HEK293 (cell line): ENCODE data around the gene STPG2.

ENCODE experiments used
- CTCF ChIA-PET: fragments of 350-600 bp; formaldehyde crosslinking; extraction: SDS; loops from one replicate; lab custom pipeline; 2021; ENCODE audit warnings: antibody characterized with exemption; lab: Yijun Ruan, JAX
- POLR2A ChIA-PET: fragments of 300-600 bp; formaldehyde crosslinking; extraction: SDS; loops from one replicate; lab custom pipeline; 2020; ENCODE audit warnings: antibody characterized with exemption, inconsistent platforms; lab: Yijun Ruan, JAX
- H3K27ac ChIP-seq: fragments of 200-500 bp; sonication (Bioruptor generic); 2 replicates; pipeline ENCODE4 v1.5.1; 2014; ENCODE audit warnings: low read depth, low read length, control low read depth, inconsistent platforms; ENCODE audit errors: extremely low read depth
- H3K36me3 ChIP-seq, 2 experiments: fragments of 200-500 bp in 1 of 2; sonication (Bioruptor generic) in 1 of 2; 1 replicate in 1 of 2; 2 replicates in 1 of 2; pipeline ENCODE4 v1.5.1; 2014 to 2017; ENCODE audit warnings: inconsistent platforms in 2 of 2, low read length in 2 of 2; ENCODE audit not compliant: control insufficient read depth in 2 of 2, insufficient read depth in 1 of 2
- H3K4me1 ChIP-seq: fragments of 200-500 bp; sonication (Bioruptor generic); 2 replicates; pipeline ENCODE4 v1.5.1; 2014; ENCODE audit warnings: mild to moderate bottlenecking, low read length, inconsistent platforms; ENCODE audit not compliant: control insufficient read depth, insufficient read depth
- H3K4me3 ChIP-seq: 2 replicates; pipeline ENCODE4 v1.5.1; 2011; ENCODE audit warnings: low read depth, mild to moderate bottlenecking, control low read depth, low read length, moderate library complexity
- H3K9me3 ChIP-seq: fragments of 200-500 bp; sonication (Bioruptor generic); 2 replicates; pipeline ENCODE4 v1.5.1; 2014; ENCODE audit warnings: low read depth, low read length, inconsistent platforms; ENCODE audit not compliant: control insufficient read depth, insufficient read depth
- GFI1B ChIP-seq: fragments of 450-650 bp; formaldehyde crosslinking; IDR thresholded peaks from 2 replicates; pipeline ENCODE4 v1.5.1; 2016; ENCODE audit warnings: missing biosample characterization, missing genetic modification characterization
- SP3 ChIP-seq: fragments of 450-650 bp; formaldehyde crosslinking; IDR thresholded peaks from 2 replicates; pipeline ENCODE4 v1.5.1; 2016; ENCODE audit warnings: missing biosample characterization, missing genetic modification characterization
- ZBTB1 ChIP-seq: fragments of 450-650 bp; formaldehyde crosslinking; IDR thresholded peaks from 2 replicates; pipeline ENCODE4 v1.5.1; 2016; ENCODE audit warnings: missing biosample characterization, missing genetic modification characterization
- ZFP69B ChIP-seq: fragments of 450-650 bp; formaldehyde crosslinking; IDR thresholded peaks from 2 replicates; pipeline ENCODE4 v1.5.1; 2016; ENCODE audit warnings: missing biosample characterization, missing genetic modification characterization
- ZNF132 ChIP-seq: fragments of 450-650 bp; formaldehyde crosslinking; IDR thresholded peaks from 2 replicates; pipeline ENCODE4 v1.5.1; 2017; ENCODE audit warnings: missing biosample characterization, missing genetic modification characterization, borderline replicate concordance
- ZNF138 ChIP-seq: fragments of 450-650 bp; formaldehyde crosslinking; IDR thresholded peaks from 2 replicates; pipeline ENCODE4 v1.5.1; 2016; ENCODE audit warnings: missing biosample characterization, missing genetic modification characterization, borderline replicate concordance
- ZNF169 ChIP-seq: fragments of 450-650 bp; formaldehyde crosslinking; IDR thresholded peaks from 2 replicates; pipeline ENCODE4 v1.5.1; 2016; ENCODE audit warnings: missing biosample characterization, missing genetic modification characterization
- ZNF214 ChIP-seq: fragments of 450-650 bp; formaldehyde crosslinking; IDR thresholded peaks from 2 replicates; pipeline ENCODE4 v1.5.1; 2017; ENCODE audit warnings: missing biosample characterization, mild to moderate bottlenecking, missing genetic modification characterization, borderline replicate concordance
- ZNF677 ChIP-seq: fragments of 450-650 bp; IDR thresholded peaks from 2 replicates; pipeline ENCODE4 v1.5.0; 2018; ENCODE audit warnings: missing biosample characterization, mild to moderate bottlenecking, missing genetic modification characterization, moderate library complexity
- ZNF768 ChIP-seq: fragments of 450-650 bp; formaldehyde crosslinking; IDR thresholded peaks from 2 replicates; pipeline ENCODE4 v1.5.1; 2018; ENCODE audit warnings: missing biosample characterization, mild to moderate bottlenecking, missing genetic modification characterization
- ZNF776 ChIP-seq: fragments of 450-650 bp; formaldehyde crosslinking; IDR thresholded peaks from 2 replicates; pipeline ENCODE4 v1.5.0; 2017; ENCODE audit warnings: missing biosample characterization, missing genetic modification characterization, borderline replicate concordance
- ZNF777 ChIP-seq: fragments of 450-650 bp; formaldehyde crosslinking; IDR thresholded peaks from 2 replicates; pipeline ENCODE4 v1.5.1; 2017; ENCODE audit warnings: missing biosample characterization, missing genetic modification characterization, borderline replicate concordance
- ZNF830 ChIP-seq: fragments of 450-650 bp; IDR thresholded peaks from 2 replicates; pipeline ENCODE4 v1.5.0; 2018; ENCODE audit warnings: missing biosample characterization, missing genetic modification characterization, low read depth, mild to moderate bottlenecking, moderate library complexity
- TF ChIP-seq, protein P1 (sequence below): fragments of 450-650 bp; formaldehyde crosslinking; IDR thresholded peaks from 2 replicates; pipeline ENCODE4 v1.5.1; 2016; ENCODE audit warnings: missing biosample characterization, missing genetic modification characterization
- TF ChIP-seq, protein P2 (sequence below): fragments of 450-650 bp; formaldehyde crosslinking; IDR thresholded peaks from 2 replicates; pipeline ENCODE4 v1.5.1; 2016; ENCODE audit warnings: missing biosample characterization, missing genetic modification characterization
- TF ChIP-seq, protein P3 (sequence below): fragments of 450-650 bp; formaldehyde crosslinking; IDR thresholded peaks from 2 replicates; pipeline ENCODE4 v1.5.1; 2016; ENCODE audit warnings: missing biosample characterization, missing genetic modification characterization
- TF ChIP-seq, protein P4 (sequence below): fragments of 450-650 bp; formaldehyde crosslinking; IDR thresholded peaks from 2 replicates; pipeline ENCODE4 v1.5.1; 2017; ENCODE audit warnings: missing biosample characterization, missing genetic modification characterization
- TF ChIP-seq, protein P5 (sequence below): fragments of 450-650 bp; formaldehyde crosslinking; IDR thresholded peaks from 2 replicates; pipeline ENCODE4 v1.5.1; 2016; ENCODE audit warnings: missing biosample characterization, missing genetic modification characterization

STPG2 gene

DNA sequence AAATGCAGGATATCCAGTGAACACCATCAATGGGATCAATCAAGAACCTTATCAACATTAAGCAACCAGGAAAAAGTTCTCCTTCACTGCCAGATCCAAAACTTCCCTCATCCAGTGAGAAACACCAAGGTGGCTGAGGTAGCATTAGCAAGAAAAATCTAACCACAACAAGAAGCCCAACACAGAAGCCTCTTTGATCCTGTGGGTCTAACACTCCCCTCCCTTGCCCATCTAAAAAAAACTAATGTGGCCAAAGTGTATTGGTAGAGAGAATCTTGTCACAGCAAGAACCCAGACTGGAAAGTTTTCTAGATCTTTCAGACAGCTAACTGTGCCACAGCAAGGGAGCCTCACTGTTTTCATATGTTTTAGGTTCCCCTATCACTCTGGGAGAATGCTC, 558.0 kb downstream of the STPG2 start (continued):
- TF ChIP-seq ZNF776 (tag by site-specific recombination) (no peak), ZNF169 (tag by site-specific recombination) (no peak), ZNF830 (tag by site-specific recombination) (no peak), ZNF132 (no peak)

DNA sequence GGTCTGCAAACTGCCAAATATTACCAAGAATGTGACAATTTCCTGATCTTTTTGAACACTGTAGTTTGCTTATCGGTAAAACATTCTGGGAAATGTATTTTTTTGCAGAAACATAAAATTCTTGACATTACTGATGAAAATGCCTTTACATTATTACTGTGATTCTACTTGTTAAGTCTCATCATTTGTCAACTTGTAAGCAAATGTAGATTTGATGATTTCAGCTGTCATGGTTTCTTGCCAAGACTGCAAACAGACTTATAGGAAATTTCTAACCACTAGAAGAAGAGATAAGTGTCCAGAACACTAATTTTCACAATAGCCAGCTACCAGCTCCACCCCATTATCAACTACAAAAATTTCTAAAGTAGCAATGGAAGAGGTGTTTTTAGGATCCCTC, 560.4 kb downstream of the STPG2 start:
- Histone ChIP-seq H3K4me3 (no peak overlapping the region), H3K4me1 (no peaks in the 10 kb centered on the region), H3K27ac (no peak overlapping the region), H3K9me3 (no peaks in the 10 kb centered on the region), H3K36me3 (no peaks in the 10 kb centered on the region)
- TF ChIP-seq ZNF768 (tag by site-specific recombination) (no peak), GFI1B (tag by site-specific recombination) (no peak), ZFP69B (no peak)
- TF ChIP-seq, protein P1, sequence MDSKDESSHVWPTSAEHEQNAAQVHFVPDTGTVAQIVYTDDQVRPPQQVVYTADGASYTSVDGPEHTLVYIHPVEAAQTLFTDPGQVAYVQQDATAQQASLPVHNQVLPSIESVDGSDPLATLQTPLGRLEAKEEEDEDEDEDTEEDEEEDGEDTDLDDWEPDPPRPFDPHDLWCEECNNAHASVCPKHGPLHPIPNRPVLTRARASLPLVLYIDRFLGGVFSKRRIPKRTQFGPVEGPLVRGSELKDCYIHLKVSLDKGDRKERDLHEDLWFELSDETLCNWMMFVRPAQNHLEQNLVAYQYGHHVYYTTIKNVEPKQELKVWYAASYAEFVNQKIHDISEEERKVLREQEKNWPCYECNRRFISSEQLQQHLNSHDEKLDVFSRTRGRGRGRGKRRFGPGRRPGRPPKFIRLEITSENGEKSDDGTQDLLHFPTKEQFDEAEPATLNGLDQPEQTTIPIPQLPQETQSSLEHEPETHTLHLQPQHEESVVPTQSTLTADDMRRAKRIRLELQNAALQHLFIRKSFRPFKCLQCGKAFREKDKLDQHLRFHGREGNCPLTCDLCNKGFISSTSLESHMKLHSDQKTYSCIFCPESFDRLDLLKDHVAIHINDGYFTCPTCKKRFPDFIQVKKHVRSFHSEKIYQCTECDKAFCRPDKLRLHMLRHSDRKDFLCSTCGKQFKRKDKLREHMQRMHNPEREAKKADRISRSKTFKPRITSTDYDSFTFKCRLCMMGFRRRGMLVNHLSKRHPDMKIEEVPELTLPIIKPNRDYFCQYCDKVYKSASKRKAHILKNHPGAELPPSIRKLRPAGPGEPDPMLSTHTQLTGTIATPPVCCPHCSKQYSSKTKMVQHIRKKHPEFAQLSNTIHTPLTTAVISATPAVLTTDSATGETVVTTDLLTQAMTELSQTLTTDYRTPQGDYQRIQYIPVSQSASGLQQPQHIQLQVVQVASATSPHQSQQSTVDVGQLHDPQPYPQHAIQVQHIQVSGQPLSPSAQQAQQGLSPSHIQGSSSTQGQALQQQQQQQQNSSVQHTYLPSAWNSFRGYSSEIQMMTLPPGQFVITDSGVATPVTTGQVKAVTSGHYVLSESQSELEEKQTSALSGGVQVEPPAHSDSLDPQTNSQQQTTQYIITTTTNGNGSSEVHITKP (tag by site-specific recombination) = no peak
- ChIA-PET CTCF (no interaction called here), POLR2A (no interaction called here)

DNA sequence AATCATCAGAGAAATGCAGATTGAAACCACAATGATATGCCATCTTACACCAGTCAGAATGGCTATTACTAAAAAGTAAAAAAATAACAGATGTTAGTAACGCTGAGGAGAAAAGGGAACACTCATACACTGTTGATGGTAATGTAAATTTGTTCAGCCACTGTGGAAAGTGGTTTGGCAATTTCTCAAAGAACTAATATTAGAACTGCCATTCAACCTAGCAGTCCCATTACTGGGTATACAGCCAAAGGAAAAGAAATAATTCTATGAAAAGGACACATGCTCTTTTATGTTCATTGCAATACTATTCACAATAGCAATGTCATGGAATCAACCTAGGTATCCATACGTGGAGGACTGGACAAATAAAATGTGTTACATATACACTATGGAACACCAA, 566.3 kb downstream of the STPG2 start:
- H3K27ac ChIP-seq = no peak overlapping the region
- no peaks in the 10 kb centered on the region for H3K9me3 ChIP-seq
- no peaks in the 10 kb centered on the region for H3K36me3 ChIP-seq
- no peaks in the 10 kb centered on the region for H3K4me1 ChIP-seq
- TF ChIP-seq ZBTB1 (tag by site-specific recombination) = no peak
- TF ChIP-seq, protein P2, sequence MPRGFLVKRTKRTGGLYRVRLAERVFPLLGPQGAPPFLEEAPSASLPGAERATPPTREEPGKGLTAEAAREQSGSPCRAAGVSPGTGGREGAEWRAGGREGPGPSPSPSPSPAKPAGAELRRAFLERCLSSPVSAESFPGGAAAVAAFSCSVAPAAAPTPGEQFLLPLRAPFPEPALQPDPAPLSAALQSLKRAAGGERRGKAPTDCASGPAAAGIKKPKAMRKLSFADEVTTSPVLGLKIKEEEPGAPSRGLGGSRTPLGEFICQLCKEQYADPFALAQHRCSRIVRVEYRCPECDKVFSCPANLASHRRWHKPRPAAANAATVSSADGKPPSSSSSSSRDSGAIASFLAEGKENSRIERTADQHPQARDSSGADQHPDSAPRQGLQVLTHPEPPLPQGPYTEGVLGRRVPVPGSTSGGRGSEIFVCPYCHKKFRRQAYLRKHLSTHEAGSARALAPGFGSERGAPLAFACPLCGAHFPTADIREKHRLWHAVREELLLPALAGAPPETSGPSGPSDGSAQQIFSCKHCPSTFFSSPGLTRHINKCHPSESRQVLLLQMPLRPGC (tag by site-specific recombination) = no peak
- TF ChIP-seq, protein P3, sequence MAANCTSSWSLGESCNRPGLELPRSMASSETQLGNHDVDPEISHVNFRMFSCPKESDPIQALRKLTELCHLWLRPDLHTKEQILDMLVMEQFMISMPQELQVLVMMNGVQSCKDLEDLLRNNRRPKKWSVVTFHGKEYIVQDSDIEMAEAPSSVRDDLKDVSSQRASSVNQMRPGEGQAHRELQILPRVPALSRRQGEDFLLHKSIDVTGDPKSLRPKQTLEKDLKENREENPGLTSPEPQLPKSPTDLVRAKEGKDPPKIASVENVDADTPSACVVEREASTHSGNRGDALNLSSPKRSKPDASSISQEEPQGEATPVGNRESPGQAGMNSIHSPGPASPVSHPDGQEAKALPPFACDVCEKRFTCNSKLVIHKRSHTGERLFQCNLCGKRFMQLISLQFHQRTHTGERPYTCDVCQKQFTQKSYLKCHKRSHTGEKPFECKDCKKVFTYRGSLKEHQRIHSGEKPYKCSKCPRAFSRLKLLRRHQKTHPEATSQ (tag by site-specific recombination) = no peak
- TF ChIP-seq, protein P4, sequence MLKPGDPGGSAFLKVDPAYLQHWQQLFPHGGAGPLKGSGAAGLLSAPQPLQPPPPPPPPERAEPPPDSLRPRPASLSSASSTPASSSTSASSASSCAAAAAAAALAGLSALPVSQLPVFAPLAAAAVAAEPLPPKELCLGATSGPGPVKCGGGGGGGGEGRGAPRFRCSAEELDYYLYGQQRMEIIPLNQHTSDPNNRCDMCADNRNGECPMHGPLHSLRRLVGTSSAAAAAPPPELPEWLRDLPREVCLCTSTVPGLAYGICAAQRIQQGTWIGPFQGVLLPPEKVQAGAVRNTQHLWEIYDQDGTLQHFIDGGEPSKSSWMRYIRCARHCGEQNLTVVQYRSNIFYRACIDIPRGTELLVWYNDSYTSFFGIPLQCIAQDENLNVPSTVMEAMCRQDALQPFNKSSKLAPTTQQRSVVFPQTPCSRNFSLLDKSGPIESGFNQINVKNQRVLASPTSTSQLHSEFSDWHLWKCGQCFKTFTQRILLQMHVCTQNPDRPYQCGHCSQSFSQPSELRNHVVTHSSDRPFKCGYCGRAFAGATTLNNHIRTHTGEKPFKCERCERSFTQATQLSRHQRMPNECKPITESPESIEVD (tag by site-specific recombination) = no peak
- TF ChIP-seq ZNF214 (tag by site-specific recombination) = no peak
- TF ChIP-seq ZNF677 (tag by site-specific recombination) = no peak
- no peak for TF ChIP-seq ZNF138 (tag by site-specific recombination)
- TF ChIP-seq, protein P5, sequence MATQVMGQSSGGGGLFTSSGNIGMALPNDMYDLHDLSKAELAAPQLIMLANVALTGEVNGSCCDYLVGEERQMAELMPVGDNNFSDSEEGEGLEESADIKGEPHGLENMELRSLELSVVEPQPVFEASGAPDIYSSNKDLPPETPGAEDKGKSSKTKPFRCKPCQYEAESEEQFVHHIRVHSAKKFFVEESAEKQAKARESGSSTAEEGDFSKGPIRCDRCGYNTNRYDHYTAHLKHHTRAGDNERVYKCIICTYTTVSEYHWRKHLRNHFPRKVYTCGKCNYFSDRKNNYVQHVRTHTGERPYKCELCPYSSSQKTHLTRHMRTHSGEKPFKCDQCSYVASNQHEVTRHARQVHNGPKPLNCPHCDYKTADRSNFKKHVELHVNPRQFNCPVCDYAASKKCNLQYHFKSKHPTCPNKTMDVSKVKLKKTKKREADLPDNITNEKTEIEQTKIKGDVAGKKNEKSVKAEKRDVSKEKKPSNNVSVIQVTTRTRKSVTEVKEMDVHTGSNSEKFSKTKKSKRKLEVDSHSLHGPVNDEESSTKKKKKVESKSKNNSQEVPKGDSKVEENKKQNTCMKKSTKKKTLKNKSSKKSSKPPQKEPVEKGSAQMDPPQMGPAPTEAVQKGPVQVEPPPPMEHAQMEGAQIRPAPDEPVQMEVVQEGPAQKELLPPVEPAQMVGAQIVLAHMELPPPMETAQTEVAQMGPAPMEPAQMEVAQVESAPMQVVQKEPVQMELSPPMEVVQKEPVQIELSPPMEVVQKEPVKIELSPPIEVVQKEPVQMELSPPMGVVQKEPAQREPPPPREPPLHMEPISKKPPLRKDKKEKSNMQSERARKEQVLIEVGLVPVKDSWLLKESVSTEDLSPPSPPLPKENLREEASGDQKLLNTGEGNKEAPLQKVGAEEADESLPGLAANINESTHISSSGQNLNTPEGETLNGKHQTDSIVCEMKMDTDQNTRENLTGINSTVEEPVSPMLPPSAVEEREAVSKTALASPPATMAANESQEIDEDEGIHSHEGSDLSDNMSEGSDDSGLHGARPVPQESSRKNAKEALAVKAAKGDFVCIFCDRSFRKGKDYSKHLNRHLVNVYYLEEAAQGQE (tag by site-specific recombination) = no peak
- no peak for TF ChIP-seq SP3
- no peak for TF ChIP-seq ZNF777
- H3K4me3 ChIP-seq = no peak overlapping the region
- ChIA-PET CTCF (no interaction called here), POLR2A (no interaction called here)
